ENCODE data around the gene SLMAP. TPM values are rescaled to one million over a fixed set of nuclear protein-coding genes. Genes with fewer than 3 reads are reported as not detected.

Gene SLMAP
- total RNA-seq, 4 donors from 2014 or later = 81.1 to 113 (median 97.1) TPM

GRCh38 chr3:57826952-57827723, 71.0 kb downstream of the SLMAP start:
- Histone ChIP-seq H3K27me3 (no peaks in the 10 kb centered on the region), H3K4me1 (peaks cover 45 to 67% of the 10 kb centered on the region in 2 donors), H3K4me3 (no peak overlapping the region), H3K27ac (no peak overlapping the region), H3K9me3 (no peaks in the 10 kb centered on the region), H3K36me3 (no peaks in the 10 kb centered on the region)
- TF ChIP-seq CTCF (IDR thresholded peaks at IDR 0.05 in 4 of 5, conservative IDR thresholded peaks at IDR 0.05 in 1 of 5) = no peak
- no peak for TF ChIP-seq POLR2A (IDR thresholded peaks at IDR 0.05)
- no peak for DNase-seq
- in situ Hi-C loops (cut with MboI; ENCODE audit: low sequenced_read_pairs in 4 of 4) = no loop called here
- intact Hi-C loops (cut with DNase I; ENCODE audit: low total_unique reads) = loop anchor here (5.0 kb wide), 1 partner anchor 140 kb away; no protein-coding TSS in a partner anchor
- no peak for ATAC-seq

- TF ChIP-seq POLR2A (IDR thresholded peaks at IDR 0.05) = no peak
- TF ChIP-seq CTCF (IDR thresholded peaks at IDR 0.05 in 4 of 5, conservative IDR thresholded peaks at IDR 0.05 in 1 of 5) = no peak
- in situ Hi-C loops (cut with MboI; ENCODE audit: low sequenced_read_pairs in 4 of 4) = no loop called here
- Histone ChIP-seq H3K4me3 (no peak overlapping the region), H3K9me3 (no peaks in the 10 kb centered on the region), H3K36me3 (no peaks in the 10 kb centered on the region), H3K4me1 (peaks cover 40 to 61% of the 10 kb centered on the region in 2 donors), H3K27me3 (no peaks in the 10 kb centered on the region), H3K27ac (no peak overlapping the region)
- intact Hi-C loops (cut with DNase I; ENCODE audit: low total_unique reads) = loop anchor here (5.0 kb wide), 1 partner anchor 140 kb away; no protein-coding TSS in a partner anchor
- DNase-seq = no peak
- ATAC-seq = no peak
Observed at GRCh38 chr3:57827757-57828156, 71.6 kb downstream of the SLMAP start.

GRCh38 chr3:57832486-57832885, 76.4 kb downstream of the SLMAP start:
- TF ChIP-seq CTCF (IDR thresholded peaks at IDR 0.05 in 4 of 5, conservative IDR thresholded peaks at IDR 0.05 in 1 of 5) = no peak
- no peak for TF ChIP-seq POLR2A (IDR thresholded peaks at IDR 0.05)
- no peak overlapping the region for H3K27ac ChIP-seq
- intact Hi-C loops (cut with DNase I; ENCODE audit: low total_unique reads) (no loop called here), in situ Hi-C loops (cut with MboI; ENCODE audit: low sequenced_read_pairs in 4 of 4) (no loop called here)
- no peak for ATAC-seq
- no peak overlapping the region for H3K4me3 ChIP-seq
- H3K27me3 ChIP-seq = no peaks in the 10 kb centered on the region
- peaks cover 18 to 29% of the 10 kb centered on the region in 2 donors for H3K4me1 ChIP-seq
- no peak for DNase-seq
- no peaks in the 10 kb centered on the region for H3K9me3 ChIP-seq
- H3K36me3 ChIP-seq = no peaks in the 10 kb centered on the region

DNA sequence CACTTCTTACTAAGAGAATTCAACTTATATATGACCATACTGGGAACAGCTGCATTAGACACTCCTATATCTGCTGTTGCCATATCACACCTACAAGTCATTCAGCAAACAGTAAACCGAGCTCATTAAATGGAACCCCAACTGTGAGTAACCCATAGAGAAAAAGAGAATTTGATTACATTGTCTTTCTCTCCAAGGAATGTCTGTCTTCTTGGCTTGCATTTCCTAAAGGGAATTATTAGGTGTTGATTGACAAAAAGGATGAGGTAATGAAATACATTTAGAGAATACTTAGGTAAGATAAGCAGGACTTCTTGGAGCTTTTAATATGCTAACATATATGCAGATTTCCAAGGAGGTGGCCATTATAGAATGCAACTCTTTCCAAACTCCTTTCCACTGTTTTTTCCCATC, 76.8 kb downstream of the SLMAP start:
- in situ Hi-C loops (cut with MboI; ENCODE audit: low sequenced_read_pairs in 4 of 4) = no loop called here
- no peaks in the 10 kb centered on the region for H3K27me3 ChIP-seq
- H3K4me1 ChIP-seq = peaks cover 13 to 25% of the 10 kb centered on the region in 2 donors
- no peak for DNase-seq
- ATAC-seq = no peak
- no peak overlapping the region for H3K4me3 ChIP-seq
- H3K27ac ChIP-seq = no peak overlapping the region
- no peaks in the 10 kb centered on the region for H3K9me3 ChIP-seq
- no peak for TF ChIP-seq CTCF (IDR thresholded peaks at IDR 0.05 in 4 of 5, conservative IDR thresholded peaks at IDR 0.05 in 1 of 5)
- no peak for TF ChIP-seq POLR2A (IDR thresholded peaks at IDR 0.05)
- intact Hi-C loops (cut with DNase I; ENCODE audit: low total_unique reads) = no loop called here
- no peaks in the 10 kb centered on the region for H3K36me3 ChIP-seq
